Cardiac muscle cell (in vitro differentiated cells and primary cell): Measurements from ENCODE around the gene MAPK7. TPM values are rescaled to one million over a fixed set of nuclear protein-coding genes. Genes with fewer than 3 reads are reported as not detected.

ENCODE experiments used
- DNase-seq, 2 donors: peaks; one replicate each; pipeline versions ENCODE4 v3.0.0 to v3.0.0-alpha.2; 2010 to 2017; ENCODE audit warnings: low read depth in 1 of 2, low spot score in 1 of 2
- H3K27ac ChIP-seq: fragments of 200-600 bp; sonication (generic); 2 replicates; pipeline ENCODE4 v1.5.1; 2016
- H3K27me3 ChIP-seq: fragments of 200-600 bp; sonication (generic); 2 replicates; pipeline ENCODE4 v1.6.0; 2016; ENCODE audit warnings: control low read depth
- H3K36me3 ChIP-seq: fragments of 200-600 bp; sonication (generic); 2 replicates; pipeline ENCODE4 v1.5.1; 2016; ENCODE audit warnings: control low read depth
- H3K4me1 ChIP-seq: fragments of 200-600 bp; sonication (generic); 2 replicates; pipeline ENCODE4 v1.8.1; 2017; ENCODE audit warnings: low read depth, mild to moderate bottlenecking, mixed run types
- H3K4me3 ChIP-seq: fragments of 200-600 bp; sonication (generic); 2 replicates; pipeline ENCODE4 v1.5.1; 2016; ENCODE audit warnings: mild to moderate bottlenecking
- H3K9me3 ChIP-seq: fragments of 200-600 bp; sonication (generic); 2 replicates; pipeline ENCODE4 v1.5.1; 2017; ENCODE audit warnings: low read depth, mild to moderate bottlenecking, control low read depth
- polyA plus RNA-seq: library from polyadenylated mRNA; unstranded; fragments of >200 nt; fragmentation: Nextera tagmentation; extraction: Ambion mirVana; gene quantifications from 2 replicates; pipeline ENCODE4 v1.2.1, GENCODE V29; 2016
- total RNA-seq: library from RNA; depleted of rRNA; stranded (reverse); fragments of >200 nt; gene quantifications from 2 replicates; pipeline ENCODE4 v1.2.3, GENCODE V29; 2016
- TF ChIP-seq, protein P1 (sequence below): IDR thresholded peaks from 2 replicates; pipeline ENCODE4 v1.5.1; 2012; ENCODE audit warnings: low read depth, mild to moderate bottlenecking, low read length

Gene MAPK7
- total and polyA plus RNA-seq, 2 experiments from 2014 or later, result 27.1 to 33.0 TPM

DNA sequence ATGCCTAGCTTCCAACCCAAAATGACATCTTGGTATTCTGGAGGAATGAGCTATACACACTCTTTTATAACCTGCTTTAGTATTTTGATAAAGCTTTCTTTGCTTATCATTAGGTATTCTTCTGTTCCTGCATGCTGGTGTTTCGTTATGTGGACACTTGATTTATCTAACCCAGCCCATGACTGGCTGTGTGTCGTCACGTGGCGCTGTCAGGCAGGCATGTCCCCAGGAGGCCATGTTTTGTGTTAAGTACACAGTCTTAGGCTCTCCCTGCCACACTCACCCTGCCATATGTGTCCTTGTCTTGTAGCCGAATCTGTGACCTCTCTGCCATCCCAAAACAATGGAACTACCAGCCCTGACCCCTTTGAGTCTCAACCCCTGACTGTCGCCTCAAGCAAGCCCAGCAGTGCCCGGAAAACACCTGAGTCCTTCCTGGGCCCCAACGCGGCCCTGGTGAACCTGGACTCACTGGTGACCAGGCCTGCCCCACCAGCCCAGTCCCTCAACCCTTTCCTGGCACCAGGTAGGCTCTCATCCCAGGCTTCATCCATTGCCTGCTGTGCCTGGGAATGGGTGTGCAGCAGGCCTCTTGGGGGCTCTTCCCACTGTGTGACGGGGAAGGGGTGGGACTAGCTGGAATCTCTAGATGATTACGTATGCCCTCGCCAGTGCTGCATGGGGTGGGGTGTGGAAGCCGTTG, 46.6 kb upstream of the MAPK7 start:
- TF ChIP-seq, protein P1, sequence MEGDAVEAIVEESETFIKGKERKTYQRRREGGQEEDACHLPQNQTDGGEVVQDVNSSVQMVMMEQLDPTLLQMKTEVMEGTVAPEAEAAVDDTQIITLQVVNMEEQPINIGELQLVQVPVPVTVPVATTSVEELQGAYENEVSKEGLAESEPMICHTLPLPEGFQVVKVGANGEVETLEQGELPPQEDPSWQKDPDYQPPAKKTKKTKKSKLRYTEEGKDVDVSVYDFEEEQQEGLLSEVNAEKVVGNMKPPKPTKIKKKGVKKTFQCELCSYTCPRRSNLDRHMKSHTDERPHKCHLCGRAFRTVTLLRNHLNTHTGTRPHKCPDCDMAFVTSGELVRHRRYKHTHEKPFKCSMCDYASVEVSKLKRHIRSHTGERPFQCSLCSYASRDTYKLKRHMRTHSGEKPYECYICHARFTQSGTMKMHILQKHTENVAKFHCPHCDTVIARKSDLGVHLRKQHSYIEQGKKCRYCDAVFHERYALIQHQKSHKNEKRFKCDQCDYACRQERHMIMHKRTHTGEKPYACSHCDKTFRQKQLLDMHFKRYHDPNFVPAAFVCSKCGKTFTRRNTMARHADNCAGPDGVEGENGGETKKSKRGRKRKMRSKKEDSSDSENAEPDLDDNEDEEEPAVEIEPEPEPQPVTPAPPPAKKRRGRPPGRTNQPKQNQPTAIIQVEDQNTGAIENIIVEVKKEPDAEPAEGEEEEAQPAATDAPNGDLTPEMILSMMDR, result no peak
- Histone ChIP-seq H3K4me3 (no peak overlapping the region), H3K27me3 (no peaks in the 10 kb centered on the region), H3K27ac (peak overlapping the region; percentile 82), H3K36me3 (no peaks in the 10 kb centered on the region), H3K4me1 (peaks cover 25% of the 10 kb centered on the region), H3K9me3 (no peaks in the 10 kb centered on the region)
- DNase-seq, result no peak

DNA sequence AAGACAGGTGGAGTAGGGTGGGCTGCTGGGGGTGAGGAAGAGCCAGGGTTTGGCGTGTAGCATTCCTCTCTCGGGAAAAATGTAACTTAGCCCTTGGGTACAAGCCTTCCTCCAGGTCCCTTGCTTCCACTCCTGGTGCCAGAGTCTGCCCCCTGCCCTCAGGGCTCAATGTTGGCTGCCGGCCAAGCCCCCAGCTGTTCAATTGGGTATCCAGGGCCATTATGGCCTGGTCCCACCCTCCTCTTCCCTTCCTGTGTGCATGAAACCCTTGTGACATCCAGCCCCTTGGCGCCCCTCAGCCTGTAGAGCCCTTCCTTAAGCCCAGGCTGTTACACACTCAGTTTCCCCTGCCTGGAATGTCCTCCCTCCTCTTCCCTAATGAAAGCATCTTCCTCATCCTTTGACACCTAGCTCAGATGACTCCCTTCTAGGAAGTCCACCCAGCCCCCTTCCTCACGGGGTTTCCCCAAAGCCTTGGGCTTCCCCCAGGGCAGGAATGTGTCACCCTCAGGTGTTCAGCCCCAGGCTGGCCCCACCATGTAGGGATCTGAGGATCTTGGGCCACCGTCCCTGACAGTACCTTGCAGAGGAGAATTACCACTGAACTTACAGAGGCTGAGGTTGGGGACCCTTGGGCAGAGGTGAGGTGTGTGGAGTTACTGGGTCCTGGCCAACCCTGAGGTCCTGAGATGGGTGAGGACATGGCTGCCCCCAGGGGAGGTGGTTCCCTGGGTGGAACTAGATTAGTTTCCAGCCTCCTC, 45.7 kb upstream of the MAPK7 start:
- Histone ChIP-seq H3K4me3 (no peak overlapping the region), H3K27ac (peak overlapping the region; percentile 82), H3K36me3 (no peaks in the 10 kb centered on the region), H3K9me3 (no peaks in the 10 kb centered on the region), H3K27me3 (no peaks in the 10 kb centered on the region), H3K4me1 (peaks cover 28% of the 10 kb centered on the region)
- no peak for DNase-seq
- TF ChIP-seq, protein P1, result no peak

DNA sequence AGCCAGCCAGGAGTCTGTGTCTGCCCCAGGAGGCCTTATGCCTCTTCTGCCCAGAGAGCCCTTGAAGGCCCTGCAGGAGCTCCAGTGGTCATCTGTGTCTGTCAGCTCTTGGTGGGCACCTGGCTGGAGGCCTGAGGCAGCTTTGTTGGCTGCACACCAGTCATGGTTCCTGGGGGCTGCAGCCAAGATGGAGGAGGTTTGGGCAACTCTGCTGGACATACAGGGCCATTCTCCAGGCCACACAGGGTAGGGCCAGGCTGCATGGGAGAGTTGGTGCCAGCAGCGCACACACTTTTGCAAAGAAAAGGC, 45.2 kb upstream of the MAPK7 start:
- no peak overlapping the region for H3K27ac ChIP-seq
- no peaks in the 10 kb centered on the region for H3K27me3 ChIP-seq
- no peaks in the 10 kb centered on the region for H3K36me3 ChIP-seq
- no peaks in the 10 kb centered on the region for H3K9me3 ChIP-seq
- peaks cover 33% of the 10 kb centered on the region for H3K4me1 ChIP-seq
- TF ChIP-seq, protein P1, result no peak
- H3K4me3 ChIP-seq, result no peak overlapping the region
- DNase-seq, result no peak

DNA sequence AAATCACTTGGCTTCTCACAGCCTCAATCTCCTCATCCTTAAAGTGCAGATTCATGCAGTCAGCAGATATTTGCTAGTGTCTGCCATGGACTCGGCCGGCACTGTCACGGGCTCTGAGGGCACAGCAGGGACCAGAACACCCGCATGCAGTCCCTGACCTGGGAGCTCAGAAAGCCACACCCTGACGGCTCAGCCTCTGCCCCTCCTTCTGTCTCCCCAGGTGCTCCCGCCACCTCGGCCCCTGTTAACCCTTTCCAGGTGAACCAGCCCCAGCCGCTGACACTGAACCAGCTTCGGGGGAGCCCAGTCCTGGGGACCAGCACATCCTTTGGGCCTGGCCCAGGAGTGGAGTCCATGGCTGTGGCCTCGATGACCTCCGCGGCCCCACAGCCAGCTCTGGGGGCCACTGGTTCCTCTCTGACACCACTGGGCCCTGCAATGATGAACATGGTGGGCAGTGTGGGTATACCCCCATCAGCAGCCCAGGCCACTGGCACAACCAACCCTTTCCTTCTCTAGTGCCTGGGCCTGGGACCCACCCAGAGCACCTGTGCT, 44.5 kb upstream of the MAPK7 start:
- Histone ChIP-seq H3K27me3 (no peaks in the 10 kb centered on the region), H3K4me3 (no peak overlapping the region), H3K4me1 (peaks cover 34% of the 10 kb centered on the region), H3K9me3 (no peaks in the 10 kb centered on the region), H3K36me3 (no peaks in the 10 kb centered on the region), H3K27ac (no peak overlapping the region)
- TF ChIP-seq, protein P1, result no peak
- DNase-seq, result no peak

DNA sequence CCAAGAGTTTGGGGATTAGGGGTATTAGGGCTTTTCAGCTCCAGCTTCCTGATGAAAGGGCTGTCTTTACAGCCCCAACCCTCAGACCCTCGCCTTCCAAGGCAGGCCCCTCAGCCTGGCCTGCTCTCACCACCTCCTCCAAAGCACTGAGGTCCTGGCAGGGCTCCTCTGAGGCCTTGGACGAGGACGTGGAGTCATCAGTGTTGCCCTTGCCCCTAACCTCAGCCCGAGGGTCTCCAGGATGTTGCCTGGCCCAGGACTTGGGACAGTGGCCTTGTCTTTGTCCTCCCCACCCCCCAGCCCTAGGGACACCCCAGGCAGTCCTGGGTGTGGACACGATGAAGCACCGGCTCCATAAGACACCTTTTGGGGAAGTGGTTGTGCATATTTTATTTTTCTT, 44.0 kb upstream of the MAPK7 start:
- TF ChIP-seq, protein P1, result no peak
- no peaks in the 10 kb centered on the region for H3K27me3 ChIP-seq
- no peaks in the 10 kb centered on the region for H3K9me3 ChIP-seq
- no peaks in the 10 kb centered on the region for H3K36me3 ChIP-seq
- H3K4me3 ChIP-seq, result no peak overlapping the region
- H3K4me1 ChIP-seq, result peaks cover 34% of the 10 kb centered on the region
- no peak for DNase-seq
- no peak overlapping the region for H3K27ac ChIP-seq
